ENCODE measurements around the gene SLC16A7. TPM values are rescaled to one million over a fixed set of nuclear protein-coding genes. Genes with fewer than 3 reads are reported as not detected.

The SLC16A7 gene
- polyA plus RNA-seq, 4 donors: 3.6 to 6.1 (median 5.6) TPM

- DNase-seq (ENCODE audit: low read depth in 4 of 4, low spot score in 3 of 4): no peak
Measured at GRCh38 chr12:59620326-59620725, 24.5 kb downstream of the SLC16A7 start.

DNA sequence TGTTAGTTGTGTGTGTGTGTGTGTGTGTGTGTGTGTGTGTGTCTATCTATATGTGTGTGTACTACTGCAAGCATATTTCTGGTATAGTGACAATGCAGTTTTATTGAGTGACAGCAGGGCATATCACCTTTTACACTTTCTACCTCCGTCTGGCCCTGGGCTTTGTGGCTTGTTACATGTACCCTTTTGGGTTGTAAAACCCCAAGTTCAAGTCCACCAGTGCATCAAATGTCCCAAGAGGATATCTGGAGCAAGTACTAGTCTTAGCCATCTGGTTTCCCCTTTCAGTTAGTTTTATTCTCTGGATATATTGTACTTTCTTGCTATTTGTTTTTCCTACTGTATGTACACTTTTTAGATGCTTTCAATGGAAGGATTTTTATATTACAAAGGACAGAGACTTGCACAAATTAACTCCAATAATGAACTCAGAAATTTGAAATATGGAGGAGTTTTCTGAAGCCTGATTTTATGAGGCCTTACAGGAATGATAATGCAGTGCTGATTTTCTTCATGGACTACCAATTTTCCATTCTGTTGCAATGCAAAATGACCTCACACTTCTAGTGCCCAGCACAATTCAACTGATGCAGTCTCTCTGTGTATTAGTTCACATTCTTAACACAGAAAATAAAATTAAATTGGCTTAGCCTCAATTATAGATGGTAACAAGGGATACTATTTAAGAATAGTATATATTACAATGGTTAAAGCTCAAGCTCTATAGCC is 29.1 kb downstream of the SLC16A7 start:
- DNase-seq (ENCODE audit: low read depth in 4 of 4, low spot score in 3 of 4): no peak

GRCh38 chr12:59626382-59626781 is 30.6 kb downstream of the SLC16A7 start:
- DNase-seq (ENCODE audit: low read depth in 4 of 4, low spot score in 3 of 4): no peak

DNA sequence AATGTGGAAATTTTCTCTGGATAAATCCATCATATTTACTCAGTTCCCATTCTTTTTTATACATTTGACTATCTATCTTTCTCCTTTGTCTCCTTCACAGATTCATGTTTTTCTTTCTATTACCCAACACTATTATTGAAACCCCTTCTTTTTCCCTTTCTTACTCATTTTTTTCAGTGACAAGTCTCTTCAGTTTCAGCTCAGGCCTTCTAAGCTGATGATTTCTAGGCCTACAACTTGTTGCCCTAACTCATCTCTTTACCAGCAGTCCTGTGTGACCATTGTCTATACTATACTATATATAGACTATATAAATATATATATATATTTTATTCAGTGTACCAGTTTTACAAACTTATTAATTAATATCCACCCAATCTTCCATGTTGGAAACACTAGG is 31.8 kb downstream of the SLC16A7 start:
- no peak for DNase-seq (ENCODE audit: low read depth in 4 of 4, low spot score in 3 of 4)

DNA sequence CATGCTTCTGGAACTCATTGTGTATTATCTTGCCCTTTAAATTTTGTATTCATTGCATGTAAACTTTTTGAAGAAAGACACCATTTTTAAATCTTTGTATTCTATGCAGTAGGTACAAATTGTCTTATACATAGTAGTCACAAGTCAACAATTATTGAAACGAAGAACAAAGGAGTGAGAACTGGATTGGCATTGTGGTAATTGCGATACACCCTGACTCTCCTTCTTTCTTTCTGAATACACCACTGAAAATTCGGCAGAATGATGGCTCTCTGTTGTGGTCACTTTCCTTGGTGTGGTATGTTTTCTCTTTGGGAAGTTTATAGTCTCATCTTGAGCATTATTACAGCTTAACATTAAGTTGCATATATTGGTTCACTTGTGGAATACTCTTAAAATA is 34.1 kb downstream of the SLC16A7 start:
- no peak for DNase-seq (ENCODE audit: low read depth in 4 of 4, low spot score in 3 of 4)

DNA sequence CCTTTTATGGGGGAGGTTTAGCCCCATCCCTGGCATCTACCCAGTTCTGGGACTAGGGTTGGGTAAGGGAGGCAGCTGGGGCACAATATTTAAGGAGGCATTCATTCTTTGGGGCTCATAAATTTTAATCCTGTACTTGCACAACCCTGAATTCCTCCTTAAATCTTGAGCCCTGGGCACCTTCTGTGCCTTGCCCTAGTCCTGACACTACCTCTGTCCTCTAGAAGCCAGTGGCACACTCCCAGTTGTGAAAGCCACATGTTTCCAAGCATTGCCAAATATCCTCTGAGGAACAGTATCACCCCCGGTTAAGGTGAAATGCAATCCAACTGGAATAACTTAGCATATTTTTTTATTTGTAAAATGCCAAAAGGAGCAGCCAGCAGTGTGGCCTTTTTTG is 36.6 kb downstream of the SLC16A7 start:
- DNase-seq (ENCODE audit: low read depth in 4 of 4, low spot score in 3 of 4): no peak

DNA sequence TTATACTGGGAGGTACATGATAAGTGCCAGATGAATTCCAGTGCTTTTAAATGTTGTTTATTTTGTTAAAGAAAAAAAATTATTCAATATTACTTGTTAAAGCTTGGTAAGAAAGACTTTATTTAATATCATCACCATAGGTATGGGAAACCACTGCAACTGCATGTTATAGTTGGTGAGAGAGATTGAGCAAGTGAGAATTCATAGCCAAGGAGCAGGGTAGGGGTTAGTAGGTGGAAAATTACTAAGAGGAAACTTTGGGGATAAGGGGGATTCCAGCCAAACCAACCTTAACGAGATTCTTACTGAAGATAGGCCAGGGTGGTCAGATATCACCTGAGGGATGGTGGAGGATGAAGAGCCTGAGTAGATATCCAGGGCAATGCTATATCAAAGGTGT is 38.4 kb downstream of the SLC16A7 start:
- DNase-seq (ENCODE audit: low read depth in 4 of 4, low spot score in 3 of 4): no peak

- no peak for DNase-seq (ENCODE audit: low read depth in 4 of 4, low spot score in 3 of 4)
Measured at GRCh38 chr12:59636945-59637691, 41.3 kb downstream of the SLC16A7 start.

GRCh38 chr12:59637692-59638070 is 41.9 kb downstream of the SLC16A7 start:
- DNase-seq (ENCODE audit: low read depth in 4 of 4, low spot score in 3 of 4): no peak

DNA sequence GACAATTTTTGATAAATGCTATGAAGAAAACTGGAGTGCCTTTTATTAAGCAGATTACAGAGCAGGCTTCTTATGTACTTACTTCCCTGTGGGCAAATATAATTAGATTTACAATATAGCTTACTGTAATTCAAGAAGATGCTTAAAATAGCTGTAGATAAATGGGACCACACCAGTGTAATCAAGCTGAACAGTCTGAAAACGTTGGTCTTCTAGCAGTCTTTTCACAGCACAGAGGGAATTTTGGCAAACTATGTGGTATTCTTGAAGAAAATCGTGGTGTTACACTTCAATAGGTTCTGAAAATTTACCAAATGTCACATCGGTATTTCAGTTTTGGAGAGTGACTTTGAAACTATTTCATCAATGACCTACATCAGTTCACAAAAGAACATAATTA is 47.7 kb downstream of the SLC16A7 start:
- no peak for DNase-seq (ENCODE audit: low read depth in 4 of 4, low spot score in 3 of 4)

GRCh38 chr12:59645242-59645641 is 49.4 kb downstream of the SLC16A7 start:
- no peak for DNase-seq (ENCODE audit: low read depth in 4 of 4, low spot score in 3 of 4)

DNA sequence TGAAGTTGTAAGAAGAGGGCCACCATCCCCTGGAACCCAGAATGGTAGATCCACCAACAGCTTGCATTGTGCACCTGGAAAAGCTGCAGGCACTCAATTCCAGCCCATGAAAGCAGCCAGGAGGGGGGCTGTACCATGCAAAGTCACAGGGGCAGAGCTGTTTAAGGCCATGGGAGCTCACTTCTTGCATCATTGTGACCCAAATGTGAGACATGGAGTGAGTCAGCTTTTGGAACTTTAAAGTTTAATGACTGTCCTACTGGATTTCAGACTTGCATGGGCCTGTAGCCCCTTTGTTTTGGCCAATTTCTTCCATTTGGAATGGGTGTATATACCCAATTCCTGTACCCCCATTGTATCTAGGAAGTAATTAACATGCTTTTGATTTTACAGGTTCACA is 50.8 kb downstream of the SLC16A7 start:
- DNase-seq (ENCODE audit: low read depth in 4 of 4, low spot score in 3 of 4): no peak

DNA sequence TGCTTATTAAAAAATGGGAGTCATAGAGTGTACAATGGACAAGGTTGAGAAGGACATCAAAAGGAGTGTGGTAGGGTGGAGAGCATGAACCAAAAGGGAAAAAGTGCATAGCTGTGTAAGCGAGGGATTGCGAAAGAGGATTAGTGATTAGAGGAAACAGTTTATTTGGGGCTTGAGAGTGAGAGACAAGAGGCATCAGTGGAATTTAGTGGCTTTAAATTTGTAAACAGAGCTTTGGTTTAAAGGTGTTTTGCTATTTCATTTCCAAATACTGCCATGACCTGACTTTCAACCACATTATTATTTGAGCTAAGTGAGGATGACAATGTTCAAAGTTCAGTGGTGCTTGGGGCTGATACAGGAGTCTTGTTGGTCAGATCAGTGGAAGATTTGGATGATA is 53.4 kb downstream of the SLC16A7 start:
- DNase-seq (ENCODE audit: low read depth in 4 of 4, low spot score in 3 of 4): no peak

GRCh38 chr12:59650588-59651228 is 54.9 kb downstream of the SLC16A7 start:
- no peak for DNase-seq (ENCODE audit: low read depth in 4 of 4, low spot score in 3 of 4)

GRCh38 chr12:59651229-59651920 is 55.5 kb downstream of the SLC16A7 start:
- no peak for DNase-seq (ENCODE audit: low read depth in 4 of 4, low spot score in 3 of 4)

DNA sequence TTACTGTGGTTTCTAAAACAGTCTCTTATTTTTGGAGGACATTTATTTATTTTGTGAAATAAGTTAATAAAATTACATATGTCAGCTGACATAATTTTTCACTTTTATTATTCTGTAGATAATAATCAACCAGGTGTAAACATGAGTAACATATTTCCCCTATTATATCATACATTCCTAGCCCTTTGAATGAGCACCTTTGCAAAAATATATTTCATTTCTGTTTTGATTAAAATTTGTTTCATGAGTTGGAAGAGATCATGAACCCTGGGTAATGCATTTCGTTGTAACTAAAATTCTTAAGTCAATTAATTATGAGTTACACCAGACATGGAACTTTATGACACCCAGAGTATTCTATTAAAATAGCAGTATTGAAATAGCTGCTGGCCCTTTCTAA is 56.3 kb downstream of the SLC16A7 start:
- no peak for DNase-seq (ENCODE audit: low read depth in 4 of 4, low spot score in 3 of 4)

GRCh38 chr12:59654061-59654460 is 58.2 kb downstream of the SLC16A7 start:
- DNase-seq (ENCODE audit: low read depth in 4 of 4, low spot score in 3 of 4): no peak

GRCh38 chr12:59657266-59657665 is 61.4 kb downstream of the SLC16A7 start:
- DNase-seq (ENCODE audit: low read depth in 4 of 4, low spot score in 3 of 4): no peak

- no peak for DNase-seq (ENCODE audit: low read depth in 4 of 4, low spot score in 3 of 4)
Measured at GRCh38 chr12:59657711-59658110, 61.9 kb downstream of the SLC16A7 start.

GRCh38 chr12:59660148-59660547 is 64.3 kb downstream of the SLC16A7 start:
- DNase-seq (ENCODE audit: low read depth in 4 of 4, low spot score in 3 of 4): no peak

GRCh38 chr12:59660921-59661597 is 65.2 kb downstream of the SLC16A7 start:
- DNase-seq (ENCODE audit: low read depth in 4 of 4, low spot score in 3 of 4): no peak

Measured in right renal pelvis (tissue), 4 donors.